ENCODE results near the gene VCAM1.
"Not testable (repeated sequence)": the region's sequence is repeated elsewhere in the genome, so short reads cannot be mapped to it uniquely, and the experiment has no call there.

Gene VCAM1, protein sequence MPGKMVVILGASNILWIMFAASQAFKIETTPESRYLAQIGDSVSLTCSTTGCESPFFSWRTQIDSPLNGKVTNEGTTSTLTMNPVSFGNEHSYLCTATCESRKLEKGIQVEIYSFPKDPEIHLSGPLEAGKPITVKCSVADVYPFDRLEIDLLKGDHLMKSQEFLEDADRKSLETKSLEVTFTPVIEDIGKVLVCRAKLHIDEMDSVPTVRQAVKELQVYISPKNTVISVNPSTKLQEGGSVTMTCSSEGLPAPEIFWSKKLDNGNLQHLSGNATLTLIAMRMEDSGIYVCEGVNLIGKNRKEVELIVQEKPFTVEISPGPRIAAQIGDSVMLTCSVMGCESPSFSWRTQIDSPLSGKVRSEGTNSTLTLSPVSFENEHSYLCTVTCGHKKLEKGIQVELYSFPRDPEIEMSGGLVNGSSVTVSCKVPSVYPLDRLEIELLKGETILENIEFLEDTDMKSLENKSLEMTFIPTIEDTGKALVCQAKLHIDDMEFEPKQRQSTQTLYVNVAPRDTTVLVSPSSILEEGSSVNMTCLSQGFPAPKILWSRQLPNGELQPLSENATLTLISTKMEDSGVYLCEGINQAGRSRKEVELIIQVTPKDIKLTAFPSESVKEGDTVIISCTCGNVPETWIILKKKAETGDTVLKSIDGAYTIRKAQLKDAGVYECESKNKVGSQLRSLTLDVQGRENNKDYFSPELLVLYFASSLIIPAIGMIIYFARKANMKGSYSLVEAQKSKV

DNA sequence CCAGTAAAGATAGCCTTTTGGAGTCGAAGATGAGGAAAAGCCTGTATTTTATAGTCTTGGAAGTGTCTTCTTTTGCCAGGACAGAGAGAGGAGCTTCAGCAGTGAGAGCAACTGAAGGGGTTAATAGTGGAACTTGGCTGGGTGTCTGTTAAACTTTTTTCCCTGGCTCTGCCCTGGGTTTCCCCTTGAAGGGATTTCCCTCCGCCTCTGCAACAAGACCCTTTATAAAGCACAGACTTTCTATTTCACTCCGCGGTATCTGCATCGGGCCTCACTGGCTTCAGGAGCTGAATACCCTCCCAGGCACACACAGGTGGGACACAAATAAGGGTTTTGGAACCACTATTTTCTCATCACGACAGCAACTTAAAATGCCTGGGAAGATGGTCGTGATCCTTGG, at the start of gene VCAM1:
Gene VCAM1 (plus strand): TSS at position 253 of the 400 bp plus-strand sequence. CDS start 119 bp downstream, at position 372.
- FAIRE-seq (no peak), DNase-seq (ENCODE audit: insufficient read length, low spot score) (no peak)

DNA sequence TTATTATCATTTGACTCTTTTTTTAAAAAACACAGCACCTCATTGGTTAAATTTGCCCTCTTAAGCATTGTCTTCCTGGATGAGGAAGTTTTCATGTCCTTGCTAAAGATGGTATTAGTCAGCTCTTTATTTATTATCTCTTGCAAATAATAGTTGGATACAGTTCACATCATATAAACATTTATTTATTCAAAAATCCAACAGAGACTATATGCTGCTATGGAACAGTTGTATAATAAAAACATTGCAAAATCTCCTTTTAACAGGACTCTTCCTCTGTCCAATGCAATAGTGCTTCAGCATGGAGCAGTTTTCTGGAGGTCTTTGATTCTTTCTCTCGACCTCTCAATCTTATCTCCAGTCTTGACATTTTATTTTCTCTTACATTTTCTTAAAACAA, 49.5 kb upstream of the VCAM1 start:
- no peak for FAIRE-seq
- no peak for DNase-seq (ENCODE audit: insufficient read length, low spot score)

DNA sequence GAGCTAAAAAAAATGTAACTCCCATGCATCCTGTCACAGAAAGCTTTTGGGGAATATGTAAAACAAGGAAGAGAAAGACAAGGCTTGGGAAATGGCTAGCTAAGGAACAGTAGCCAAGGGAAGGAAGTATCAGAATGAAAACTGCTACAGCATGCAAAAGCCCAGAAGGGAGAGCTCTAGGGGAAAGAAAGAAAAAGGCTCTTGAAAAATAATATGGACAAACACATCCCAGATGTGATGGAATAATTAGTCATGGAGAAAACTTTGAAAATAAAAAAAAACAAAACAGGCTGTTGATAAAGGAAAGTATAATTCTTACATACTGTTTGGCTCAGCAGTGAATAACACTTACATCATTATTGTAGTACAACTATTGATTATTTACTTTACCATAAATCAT, 47.9 kb upstream of the VCAM1 start:
- FAIRE-seq (no peak), DNase-seq (ENCODE audit: insufficient read length, low spot score) (no peak)

DNA sequence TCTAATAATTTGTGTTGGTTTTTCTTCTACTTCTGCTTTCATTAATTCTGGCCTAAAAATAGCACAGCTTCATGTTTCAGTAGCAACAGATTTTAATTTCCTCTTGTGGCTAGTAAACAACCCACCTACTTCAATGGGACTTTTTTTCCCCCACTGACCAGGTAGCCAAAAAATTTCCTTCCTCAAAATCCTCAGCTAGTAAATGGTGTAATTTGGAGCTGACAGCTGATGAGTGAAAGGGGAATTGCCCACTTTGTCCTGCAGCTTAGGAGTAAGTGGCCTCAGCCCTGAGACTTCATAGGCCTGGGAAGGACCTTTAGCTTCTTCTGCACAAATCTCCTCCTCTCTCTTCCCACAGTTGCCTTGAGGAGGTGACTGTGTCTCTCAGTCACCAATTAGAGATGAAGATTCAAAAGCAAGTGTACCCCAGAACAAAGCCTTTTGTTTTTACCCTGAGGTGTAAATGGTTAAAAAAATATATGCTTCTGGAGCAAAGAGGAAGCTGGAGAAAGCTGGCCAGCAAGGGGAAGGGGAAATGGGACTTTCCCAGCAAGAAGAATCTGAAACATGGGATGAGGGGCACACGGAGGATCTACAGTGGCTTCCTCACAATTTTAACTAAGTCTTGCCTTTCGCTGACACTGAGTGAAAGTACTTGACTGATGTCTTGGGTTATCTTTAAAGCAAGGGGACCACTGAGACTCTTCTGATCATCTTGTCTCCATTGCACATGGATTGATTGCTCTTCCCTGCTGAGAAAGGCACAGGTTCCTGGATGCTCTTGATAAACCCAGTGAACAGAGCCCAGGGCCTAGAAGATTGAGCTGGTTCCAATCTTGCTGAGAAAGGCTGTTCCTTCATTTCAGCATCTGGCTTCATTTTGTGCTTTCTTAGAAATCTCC, 35.8 kb upstream of the VCAM1 start:
- FAIRE-seq (no peak), DNase-seq (ENCODE audit: insufficient read length, low spot score) (no peak)

DNA sequence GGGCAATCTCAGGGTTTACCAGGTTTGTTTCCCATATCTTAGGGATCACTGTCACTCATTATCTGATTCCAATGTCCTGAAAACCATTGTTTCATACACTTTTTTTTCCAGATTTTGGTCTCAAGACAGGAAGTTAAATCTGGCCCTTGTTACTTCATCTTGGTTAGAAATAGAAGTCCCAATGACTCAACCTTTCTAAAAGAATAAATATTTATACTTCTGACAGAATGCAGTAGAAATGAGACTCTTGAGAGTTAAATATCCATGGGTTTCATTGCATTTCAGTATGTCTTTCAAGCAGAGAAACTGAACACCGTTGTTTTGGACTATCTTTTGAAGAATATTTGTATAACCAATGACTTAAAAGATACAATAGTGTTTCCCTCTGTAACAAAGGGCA, 19.8 kb upstream of the VCAM1 start:
- FAIRE-seq, result no peak
- no peak for DNase-seq (ENCODE audit: insufficient read length, low spot score)

DNA sequence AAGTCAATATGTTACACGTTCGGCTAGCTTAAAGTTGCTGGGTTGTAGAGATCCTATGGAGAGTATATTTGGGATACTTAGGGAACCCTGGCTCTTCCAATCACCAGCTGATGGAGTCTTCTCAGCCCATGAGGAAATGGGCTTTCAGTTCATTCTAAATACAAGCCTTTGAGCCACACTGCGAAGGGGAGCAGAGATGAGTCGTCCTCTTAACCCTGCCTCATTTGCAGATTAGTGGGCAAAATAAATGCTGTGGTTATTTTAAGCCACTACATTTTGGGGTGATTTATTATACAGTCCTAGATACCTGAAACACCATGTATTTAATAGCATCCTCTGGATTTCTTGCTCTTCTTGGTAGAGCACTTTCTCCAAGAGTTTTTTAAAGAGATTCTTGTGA, 19.0 kb upstream of the VCAM1 start:
- DNase-seq (ENCODE audit: insufficient read length, low spot score) (no peak), FAIRE-seq (no peak)

DNA sequence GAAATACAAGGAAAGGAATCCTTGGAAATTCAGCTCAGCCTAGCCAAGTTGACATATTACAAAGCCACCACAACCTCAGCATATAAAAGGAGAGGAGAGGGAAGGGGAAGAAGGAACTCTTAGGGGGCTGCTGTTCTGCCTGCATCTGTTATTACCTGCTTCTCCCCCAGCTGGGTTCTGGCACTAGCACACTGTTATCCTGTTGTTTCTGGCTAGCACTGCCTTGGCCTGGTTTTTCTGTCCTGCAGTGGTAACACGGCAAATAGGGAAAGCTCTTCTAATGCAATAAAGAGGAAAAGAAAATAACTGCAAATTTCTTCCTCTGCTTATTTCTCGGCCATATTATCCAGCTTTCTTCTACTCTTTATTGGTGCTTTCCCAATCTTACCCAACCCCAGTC, 16.5 kb upstream of the VCAM1 start:
- DNase-seq (ENCODE audit: insufficient read length, low spot score) (no peak), FAIRE-seq (no peak)

DNA sequence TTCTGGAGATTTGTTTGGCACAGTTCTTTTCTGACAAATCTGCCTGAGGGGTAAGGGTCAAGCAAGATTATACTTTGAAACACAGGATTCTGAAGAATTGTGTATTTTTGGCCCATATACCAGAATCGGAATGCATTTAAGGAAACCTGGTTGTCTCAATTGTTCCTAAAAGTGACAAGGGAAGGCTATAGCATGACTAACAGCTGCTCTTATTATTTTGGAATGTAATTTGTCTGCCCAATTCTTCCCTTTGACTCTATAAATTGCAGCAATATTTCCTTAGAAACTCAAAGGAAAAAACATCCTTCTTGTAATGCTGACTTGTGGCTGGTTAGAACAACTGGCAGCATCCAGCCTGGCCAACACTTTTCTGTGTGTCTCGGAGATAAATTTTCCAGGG, 15.8 kb upstream of the VCAM1 start:
- DNase-seq (ENCODE audit: insufficient read length, low spot score) (no peak), FAIRE-seq (no peak)

DNA sequence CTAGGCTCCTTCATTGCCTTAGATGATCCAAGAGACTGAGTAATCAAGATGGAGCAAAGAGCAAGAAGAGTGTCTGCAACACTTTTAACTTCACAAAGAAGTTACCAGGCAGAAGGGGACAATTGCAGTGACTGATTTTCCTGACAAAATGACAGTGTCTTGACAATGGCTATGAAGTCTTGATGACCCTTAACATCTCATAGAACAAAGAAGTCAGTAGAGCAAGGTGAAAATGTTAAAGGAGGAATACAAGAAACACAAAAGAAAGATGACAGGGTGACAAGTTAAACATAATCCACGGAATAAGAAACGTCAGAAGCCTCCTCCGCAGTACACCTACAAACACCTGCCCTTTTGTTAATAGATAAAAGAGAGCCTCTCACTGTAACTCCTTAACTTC, 15.1 kb upstream of the VCAM1 start:
- DNase-seq (ENCODE audit: insufficient read length, low spot score) (no peak), FAIRE-seq (no peak)

DNA sequence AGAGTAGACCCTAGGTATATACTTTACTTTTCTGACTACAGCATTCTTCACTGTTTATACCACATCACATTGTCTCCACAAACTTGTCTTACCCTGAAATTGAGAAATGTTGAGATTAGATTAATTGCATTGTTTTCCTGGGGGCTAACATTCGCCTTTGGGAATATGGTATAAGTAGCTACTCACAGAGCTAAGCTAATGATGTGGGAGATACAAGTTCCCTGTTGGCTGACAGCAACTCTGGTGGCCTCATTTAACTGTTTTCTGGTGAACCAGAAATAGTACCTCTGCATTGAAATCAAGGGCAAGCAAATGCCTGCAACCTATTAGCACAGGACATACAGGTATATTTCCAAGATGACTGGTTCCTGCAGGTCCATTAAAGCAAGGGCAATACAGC, 13.2 kb upstream of the VCAM1 start:
- DNase-seq (ENCODE audit: insufficient read length, low spot score) (no peak), FAIRE-seq (no peak)

DNA sequence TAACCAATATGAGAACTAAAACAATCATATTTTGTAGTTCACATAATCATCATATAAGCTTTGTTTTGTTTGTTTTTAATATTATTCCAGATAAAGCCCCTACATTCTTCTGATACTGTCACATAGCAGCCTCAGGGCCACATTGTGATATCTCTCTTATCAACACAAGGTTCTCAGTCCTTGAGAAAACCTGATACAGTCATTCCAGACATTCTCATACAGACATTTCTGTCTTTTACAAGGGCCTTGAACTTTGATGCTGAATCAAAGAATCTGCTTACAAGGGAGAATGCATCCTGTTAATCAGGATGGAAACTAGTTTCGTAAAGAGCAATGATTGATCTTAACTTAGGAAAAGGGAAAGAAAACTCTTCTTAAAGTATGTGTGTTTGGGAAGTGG, 12.7 kb upstream of the VCAM1 start:
- DNase-seq (ENCODE audit: insufficient read length, low spot score), result no peak
- FAIRE-seq, result no peak

DNA sequence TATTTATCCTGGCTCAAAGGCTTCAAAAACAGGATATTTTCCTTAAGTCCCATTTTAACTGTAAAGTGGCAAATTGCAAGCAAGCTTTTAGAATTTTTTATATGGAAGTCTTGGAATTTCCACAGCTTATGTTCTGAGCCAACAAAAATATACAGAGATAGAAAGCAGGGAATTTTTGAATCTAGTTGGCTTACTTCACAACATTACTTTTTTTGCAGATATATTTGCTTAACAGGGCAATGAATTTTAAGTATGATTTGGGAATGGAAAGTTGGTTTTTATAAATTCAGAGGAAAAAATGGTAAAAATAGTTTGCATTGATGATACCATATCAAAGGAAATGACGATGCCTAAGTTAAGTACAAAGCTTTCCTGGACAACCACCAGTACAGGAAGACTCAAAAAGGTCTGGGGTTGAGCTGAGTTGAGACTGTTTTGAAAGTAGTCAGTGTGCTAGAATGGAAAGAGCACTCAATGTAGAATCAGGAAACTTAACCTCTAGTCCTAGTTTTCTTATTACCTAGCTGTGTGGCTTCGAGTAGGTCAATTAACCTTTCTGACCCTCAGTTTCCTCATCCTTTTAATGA, 11.0 kb upstream of the VCAM1 start:
- FAIRE-seq (no peak), DNase-seq (ENCODE audit: insufficient read length, low spot score) (no peak)

DNA sequence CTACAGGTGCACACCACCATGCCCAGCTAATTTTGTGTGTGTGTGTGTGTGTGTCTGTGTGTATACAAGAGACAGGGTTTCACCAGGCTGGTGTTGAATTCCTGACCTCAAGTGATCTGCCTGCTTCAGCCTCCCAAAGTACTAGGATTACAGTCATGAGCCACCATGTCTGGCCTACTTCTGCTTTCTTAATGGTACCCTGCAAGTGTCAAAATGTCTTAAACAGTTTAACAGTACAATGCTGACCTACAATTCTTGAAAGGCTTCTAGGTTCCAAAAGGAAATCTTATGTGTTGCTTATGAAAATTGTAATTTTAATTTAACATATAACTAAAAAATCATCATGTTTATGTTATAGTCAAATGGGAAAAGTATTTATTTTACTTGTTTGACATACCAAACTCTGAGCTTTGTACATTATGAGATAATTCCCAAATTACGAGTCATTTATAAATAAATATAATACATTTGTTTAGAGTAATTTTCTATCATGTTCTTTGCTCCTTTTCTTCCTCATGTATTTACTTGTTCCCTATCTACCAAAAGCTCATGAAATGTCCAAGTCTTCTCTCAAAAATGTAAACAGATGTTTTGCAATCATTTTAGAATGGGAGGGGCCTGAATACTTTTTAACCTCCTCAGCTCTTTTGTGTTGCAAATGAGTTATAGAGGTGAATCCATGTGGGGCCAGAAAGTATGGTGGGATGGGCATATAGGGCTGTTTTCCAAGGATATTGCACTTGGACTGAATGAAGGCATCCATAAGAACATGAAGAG, 8.4 kb upstream of the VCAM1 start:
- DNase-seq (ENCODE audit: insufficient read length, low spot score), result no peak

DNA sequence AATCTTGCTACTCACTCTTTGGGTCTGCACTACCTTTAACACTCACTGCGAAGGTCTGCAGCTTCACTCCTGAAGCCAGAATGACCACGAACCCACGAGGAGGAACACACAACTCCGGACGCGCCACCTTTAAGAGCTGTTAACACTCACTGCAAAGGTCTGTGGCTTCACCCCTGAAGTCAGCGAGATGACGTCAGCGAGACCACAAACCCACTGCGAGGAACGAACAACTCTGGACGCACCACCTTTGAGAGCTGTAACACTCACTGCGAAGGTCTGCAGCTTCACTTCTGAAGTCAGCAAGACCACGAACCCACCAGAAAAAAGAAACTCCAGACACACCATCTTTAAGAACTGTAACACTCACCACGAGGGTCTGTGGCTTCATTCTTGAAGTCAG, 6.5 kb upstream of the VCAM1 start:
- not testable (repeated sequence) for FAIRE-seq; DNase-seq (ENCODE audit: insufficient read length, low spot score)

More for the DNA sequence above, 8.4 kb upstream of the VCAM1 start:
- FAIRE-seq, result no peak

DNA sequence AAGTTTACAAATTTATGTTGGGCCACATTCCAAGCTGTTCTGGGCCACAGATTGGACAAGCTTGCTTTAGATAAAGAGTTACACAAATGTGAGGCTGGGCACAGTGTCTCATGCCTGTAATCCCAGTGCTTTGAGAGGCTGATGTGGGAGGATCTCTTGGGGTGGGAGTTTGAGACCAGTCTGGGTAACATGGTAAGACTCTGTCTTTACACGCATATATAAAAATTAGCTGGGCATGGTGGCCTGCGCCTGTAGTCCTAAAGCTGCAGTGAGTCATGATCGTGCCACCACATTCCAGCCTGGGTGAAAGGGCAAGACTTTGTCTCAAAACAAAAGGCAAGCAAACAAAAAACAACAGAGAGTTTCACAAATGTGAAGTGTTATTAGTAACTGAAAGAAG, 5.9 kb upstream of the VCAM1 start:
- no peak for FAIRE-seq

DNA sequence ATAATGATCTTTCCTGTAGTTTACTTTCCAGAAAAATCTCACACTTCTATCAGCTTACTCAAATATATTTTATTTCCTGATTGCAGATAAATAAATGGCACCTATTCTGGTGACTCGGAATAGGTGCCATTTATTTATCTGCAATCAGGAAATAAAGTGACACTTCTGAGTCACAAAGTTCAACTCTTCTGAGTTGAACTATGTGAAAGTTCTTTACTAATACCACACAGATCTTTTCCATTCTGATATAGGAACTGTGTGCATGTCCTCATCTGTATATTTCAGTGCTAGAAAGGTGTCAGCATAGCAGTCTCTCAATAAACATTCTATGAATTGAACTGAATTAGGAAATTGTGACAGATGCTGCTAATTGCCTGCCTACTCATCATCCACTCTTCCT, 4.9 kb upstream of the VCAM1 start:
- FAIRE-seq (no peak), DNase-seq (ENCODE audit: insufficient read length, low spot score) (no peak)

More for the DNA sequence above, 5.9 kb upstream of the VCAM1 start:
- DNase-seq (ENCODE audit: insufficient read length, low spot score), result no peak

DNA sequence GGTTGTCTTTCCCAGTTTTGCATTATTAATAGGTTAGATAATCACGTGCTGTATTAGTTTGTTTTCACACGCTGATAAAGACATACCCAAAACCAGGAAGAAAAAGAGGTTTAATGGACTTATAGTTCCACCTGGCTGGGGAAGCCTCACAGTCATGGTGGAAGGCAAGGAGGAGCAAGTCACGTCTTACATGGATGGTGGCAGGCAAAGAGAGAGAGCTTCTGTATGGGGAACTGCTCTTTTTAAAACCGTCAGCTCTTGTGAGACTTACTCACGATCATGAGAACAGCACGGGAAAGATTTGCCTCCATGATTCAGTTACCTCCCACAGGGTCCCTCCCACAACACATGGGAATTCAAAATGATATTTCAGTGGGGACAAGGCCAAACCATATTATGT, 2.3 kb upstream of the VCAM1 start:
- DNase-seq (ENCODE audit: insufficient read length, low spot score) (no peak), FAIRE-seq (no peak)

DNA sequence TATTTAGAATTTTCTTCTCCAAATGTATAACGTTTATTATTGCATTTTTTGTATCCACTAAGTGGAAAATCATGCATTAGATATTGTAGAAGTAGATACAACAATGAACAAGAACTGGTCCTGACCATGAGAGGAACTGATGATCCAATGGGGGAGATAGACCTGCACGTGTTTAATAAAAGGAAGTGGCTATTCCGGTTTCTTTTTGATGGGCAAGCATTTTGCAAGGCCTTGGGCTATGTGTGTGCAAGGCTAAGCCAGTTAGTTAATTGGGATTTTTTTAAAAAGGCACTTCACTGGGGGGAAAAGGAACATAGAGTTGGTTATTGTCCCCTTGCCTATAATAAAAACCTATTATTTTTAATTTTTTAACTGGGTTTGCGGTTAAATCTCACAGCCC, 961 bp upstream of the VCAM1 start:
- no peak for FAIRE-seq
- no peak for DNase-seq (ENCODE audit: insufficient read length, low spot score)

DNA sequence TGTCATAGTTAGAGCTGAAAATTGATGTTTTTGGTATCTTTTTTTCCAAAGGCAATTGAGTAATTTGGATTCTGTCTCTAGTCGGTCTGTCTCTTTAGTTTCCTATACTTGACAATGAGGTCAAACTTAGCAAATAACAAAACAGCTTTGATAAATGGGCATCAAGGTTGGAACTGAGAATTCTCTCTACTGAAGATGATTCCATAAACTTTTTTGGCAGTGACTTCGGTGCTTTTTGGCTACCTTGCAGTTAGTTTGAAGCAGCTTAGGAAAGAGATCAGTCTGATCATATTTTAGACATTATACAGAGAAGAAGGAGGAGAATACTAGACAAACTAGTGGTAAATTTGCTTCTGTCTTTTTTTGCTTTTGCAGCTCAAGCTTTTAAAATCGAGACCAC, 559 bp downstream of the VCAM1 start:
- no peak for FAIRE-seq
- no peak for DNase-seq (ENCODE audit: insufficient read length, low spot score)

DNA sequence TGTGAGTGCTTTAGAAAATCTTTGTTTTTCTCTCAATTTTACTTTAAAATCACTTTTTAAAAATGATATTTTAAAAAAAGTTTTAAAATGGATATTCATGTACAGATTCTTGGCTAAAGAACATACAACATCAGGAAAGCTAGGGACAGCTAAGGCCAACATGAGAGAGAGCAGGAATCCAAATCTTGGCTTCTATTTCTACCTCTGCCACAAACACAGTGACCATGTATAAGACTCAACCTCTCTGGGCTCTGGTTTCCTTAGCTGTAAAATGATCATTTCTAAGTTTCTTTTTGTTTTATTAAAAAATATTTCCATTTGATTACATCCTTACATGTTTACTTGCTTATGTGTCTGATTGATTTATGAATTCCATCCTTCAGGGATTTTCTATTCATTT, 1.2 kb downstream of the VCAM1 start:
- FAIRE-seq (no peak), DNase-seq (ENCODE audit: insufficient read length, low spot score) (no peak)
